ENCODE results near the gene CCDC192.

Gene CCDC192

DNA sequence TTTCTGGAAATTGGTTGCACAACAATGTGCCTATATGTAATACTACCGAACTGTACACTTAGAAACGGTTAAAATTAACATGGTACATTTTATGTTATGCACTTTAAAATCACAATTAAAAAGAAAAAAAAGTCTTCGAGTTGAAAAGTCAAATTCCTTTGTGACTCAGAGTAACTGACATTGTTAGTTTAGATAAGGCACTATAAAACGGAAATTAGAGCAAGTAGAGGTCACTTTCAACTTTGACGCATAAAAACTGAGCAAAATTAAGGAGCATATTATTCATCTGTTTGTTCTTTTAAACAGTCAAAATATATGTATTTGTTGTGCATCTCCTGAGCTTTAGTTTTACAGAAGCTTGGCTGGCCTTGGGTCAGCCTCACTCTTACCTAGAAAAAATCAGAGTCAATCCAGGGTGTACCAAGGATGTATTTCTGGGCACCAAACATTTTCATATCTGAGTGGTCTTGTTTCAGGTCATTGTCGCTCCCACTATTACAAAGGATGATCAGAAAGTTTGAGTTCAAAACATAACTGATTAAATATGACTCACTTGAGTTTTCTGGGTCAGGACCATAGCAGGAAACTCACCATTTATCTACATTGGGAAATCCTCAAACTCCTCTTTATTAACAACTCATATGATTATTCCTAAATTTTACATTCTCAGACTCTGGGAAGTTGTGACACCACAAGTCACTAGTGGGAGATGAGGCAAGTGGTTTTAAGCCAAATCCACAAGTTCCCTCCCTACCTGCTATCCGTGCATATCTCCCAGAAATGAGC, 160.6 kb downstream of the CCDC192 start:
- Histone ChIP-seq H3K27me3 (ENCODE audit: insufficient read depth, low read depth, severe bottlenecking) (no peaks in the 10 kb centered on the region), H3K9me3 (ENCODE audit: severe bottlenecking) (peaks cover 3% of the 10 kb centered on the region), H3K36me3 (no peaks in the 10 kb centered on the region), H3K4me3 (ENCODE audit: low read depth, low read length) (no peak overlapping the region), H3K27ac (no peak overlapping the region)
- DNase-seq = no peak
- TF ChIP-seq, protein P1, sequence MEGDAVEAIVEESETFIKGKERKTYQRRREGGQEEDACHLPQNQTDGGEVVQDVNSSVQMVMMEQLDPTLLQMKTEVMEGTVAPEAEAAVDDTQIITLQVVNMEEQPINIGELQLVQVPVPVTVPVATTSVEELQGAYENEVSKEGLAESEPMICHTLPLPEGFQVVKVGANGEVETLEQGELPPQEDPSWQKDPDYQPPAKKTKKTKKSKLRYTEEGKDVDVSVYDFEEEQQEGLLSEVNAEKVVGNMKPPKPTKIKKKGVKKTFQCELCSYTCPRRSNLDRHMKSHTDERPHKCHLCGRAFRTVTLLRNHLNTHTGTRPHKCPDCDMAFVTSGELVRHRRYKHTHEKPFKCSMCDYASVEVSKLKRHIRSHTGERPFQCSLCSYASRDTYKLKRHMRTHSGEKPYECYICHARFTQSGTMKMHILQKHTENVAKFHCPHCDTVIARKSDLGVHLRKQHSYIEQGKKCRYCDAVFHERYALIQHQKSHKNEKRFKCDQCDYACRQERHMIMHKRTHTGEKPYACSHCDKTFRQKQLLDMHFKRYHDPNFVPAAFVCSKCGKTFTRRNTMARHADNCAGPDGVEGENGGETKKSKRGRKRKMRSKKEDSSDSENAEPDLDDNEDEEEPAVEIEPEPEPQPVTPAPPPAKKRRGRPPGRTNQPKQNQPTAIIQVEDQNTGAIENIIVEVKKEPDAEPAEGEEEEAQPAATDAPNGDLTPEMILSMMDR (IDR thresholded peaks at IDR 0.05; ENCODE audit: low read depth, low read length) = no peak

DNA sequence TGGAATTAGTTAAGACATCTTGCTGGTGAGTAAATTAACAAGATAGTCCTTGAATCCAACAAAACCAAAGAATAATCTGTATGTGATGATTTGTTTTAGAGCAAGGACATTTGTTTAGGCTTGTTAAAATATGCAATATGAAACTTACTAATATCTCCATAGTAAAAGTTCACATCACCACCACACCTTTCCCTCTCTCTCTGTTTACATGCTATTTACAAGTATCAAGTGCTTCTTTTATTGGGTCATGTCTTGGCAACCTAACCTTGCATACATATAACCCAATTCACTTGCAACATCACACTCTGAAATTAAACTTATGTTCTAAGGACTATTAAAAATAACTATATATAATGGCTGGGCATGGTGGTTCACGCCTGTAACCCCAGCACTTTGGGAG, 161.3 kb downstream of the CCDC192 start:
- TF ChIP-seq, protein P1 (IDR thresholded peaks at IDR 0.05; ENCODE audit: low read depth, low read length) = no peak
- Histone ChIP-seq H3K27ac (no peak overlapping the region), H3K27me3 (ENCODE audit: insufficient read depth, low read depth, severe bottlenecking) (no peaks in the 10 kb centered on the region), H3K4me3 (ENCODE audit: low read depth, low read length) (no peak overlapping the region), H3K9me3 (ENCODE audit: severe bottlenecking) (peaks cover 2% of the 10 kb centered on the region), H3K36me3 (no peaks in the 10 kb centered on the region)
- DNase-seq = no peak

DNA sequence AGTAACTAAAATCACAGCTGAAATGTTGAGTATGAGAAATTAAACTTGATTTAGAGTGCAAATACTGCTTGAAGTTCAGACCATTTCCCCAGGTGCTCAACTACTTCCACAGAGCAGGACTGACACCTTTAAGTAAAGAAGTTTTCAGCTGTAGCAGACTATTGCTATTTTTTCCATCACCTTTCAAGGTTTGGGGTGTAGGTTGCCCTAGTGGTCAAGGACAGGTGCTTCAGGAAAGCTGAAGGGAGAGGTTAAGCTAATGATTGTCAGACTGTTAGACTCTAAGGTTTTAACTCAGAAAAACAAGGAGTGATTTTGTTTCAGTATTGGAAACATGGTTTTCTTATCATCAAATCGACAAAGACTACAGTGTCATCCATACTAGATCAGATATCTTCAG, 162.1 kb downstream of the CCDC192 start:
- TF ChIP-seq, protein P1 (IDR thresholded peaks at IDR 0.05; ENCODE audit: low read depth, low read length) = no peak
- Histone ChIP-seq H3K4me3 (ENCODE audit: low read depth, low read length) (no peak overlapping the region), H3K9me3 (ENCODE audit: severe bottlenecking) (no peaks in the 10 kb centered on the region), H3K36me3 (no peaks in the 10 kb centered on the region), H3K27me3 (ENCODE audit: insufficient read depth, low read depth, severe bottlenecking) (no peaks in the 10 kb centered on the region), H3K27ac (no peak overlapping the region)
- DNase-seq = no peak

DNA sequence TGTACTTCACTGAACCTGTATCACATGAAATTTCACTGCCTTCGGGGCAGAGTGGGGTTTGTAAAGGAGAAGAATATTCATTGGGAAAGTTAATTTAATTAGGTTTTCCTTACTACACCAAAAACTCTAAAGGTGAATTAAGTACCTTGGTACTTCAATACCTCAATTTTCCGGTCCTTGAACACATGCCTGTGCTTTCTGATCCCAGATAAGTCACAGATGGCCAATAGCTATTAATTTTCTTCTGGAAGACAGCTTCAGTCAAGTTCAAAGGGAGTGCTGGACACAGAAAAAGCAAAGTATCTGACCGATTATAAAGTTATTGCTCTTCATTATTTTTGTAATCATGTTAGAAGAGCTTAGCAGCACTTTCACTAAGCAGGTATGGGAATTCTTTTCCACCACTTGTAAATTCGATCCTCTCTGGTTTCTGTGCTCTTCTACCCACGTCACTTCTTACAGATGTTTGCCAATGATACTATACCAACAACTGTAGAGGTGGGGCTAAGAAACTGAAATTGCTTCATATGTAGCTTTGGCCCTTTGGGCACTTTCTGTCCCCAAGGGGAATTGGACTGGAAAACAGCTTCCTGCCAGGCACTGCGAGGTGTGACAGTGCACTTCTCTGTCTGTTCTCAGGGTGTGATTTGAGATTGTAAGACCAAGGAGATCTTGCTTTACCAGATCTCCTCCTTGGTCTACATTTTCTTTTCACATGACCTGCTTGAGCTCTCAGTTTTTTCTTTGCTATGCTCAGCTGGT, 164.0 kb downstream of the CCDC192 start:
- no peaks in the 10 kb centered on the region for H3K27me3 ChIP-seq (ENCODE audit: insufficient read depth, low read depth, severe bottlenecking)
- H3K36me3 ChIP-seq = no peaks in the 10 kb centered on the region
- no peak for DNase-seq
- no peak overlapping the region for H3K4me3 ChIP-seq (ENCODE audit: low read depth, low read length)
- no peaks in the 10 kb centered on the region for H3K9me3 ChIP-seq (ENCODE audit: severe bottlenecking)
- TF ChIP-seq, protein P1 (IDR thresholded peaks at IDR 0.05; ENCODE audit: low read depth, low read length) = no peak
- H3K27ac ChIP-seq = no peak overlapping the region

DNA sequence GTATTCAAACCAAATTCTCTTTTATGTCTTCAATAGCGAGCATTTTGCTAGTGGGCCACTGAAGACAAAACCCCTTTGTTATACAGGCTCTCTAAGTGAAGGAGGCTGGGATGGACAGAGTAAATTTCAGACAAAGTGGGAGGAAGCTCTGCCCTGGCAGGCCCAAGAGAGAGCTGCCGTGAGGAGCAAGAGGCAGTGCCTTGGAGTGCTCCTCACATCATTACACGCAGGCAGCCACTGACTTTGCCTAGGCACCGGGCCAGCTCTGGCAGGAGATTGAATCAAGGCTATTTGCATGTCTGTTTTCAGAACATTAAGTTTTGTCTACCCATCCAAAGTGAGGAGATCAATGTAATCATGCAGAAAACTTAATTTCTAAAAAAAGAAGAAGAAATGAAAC, 167.7 kb downstream of the CCDC192 start:
- H3K27me3 ChIP-seq (ENCODE audit: insufficient read depth, low read depth, severe bottlenecking) = no peaks in the 10 kb centered on the region
- H3K4me3 ChIP-seq (ENCODE audit: low read depth, low read length) = no peak overlapping the region
- H3K36me3 ChIP-seq = no peaks in the 10 kb centered on the region
- TF ChIP-seq, protein P1 (IDR thresholded peaks at IDR 0.05; ENCODE audit: low read depth, low read length) = no peak
- DNase-seq = no peak
- no peaks in the 10 kb centered on the region for H3K9me3 ChIP-seq (ENCODE audit: severe bottlenecking)
- H3K27ac ChIP-seq = no peak overlapping the region

All from WERI-Rb-1 (cell line).